ENCODE measurements around the gene C17orf67. TPM values are rescaled to one million over a fixed set of nuclear protein-coding genes. Genes with fewer than 3 reads are reported as not detected.

C17orf67 gene
- total and polyA plus RNA-seq, 2 of the 13 experiments (the other 11 are each of a cell fraction or from before 2014, with no cell fraction given), result 0.41 to 0.86 TPM

- in situ Hi-C loops (cut with HindIII; ENCODE audit: extremely low pct_ligation_motif_present, low pct_unique_long_range_greater_than_20kb), result no loop called here
- WGBS (ENCODE audit: low lambda C conversion rate), result 51% methylated on average over 4 of the region's 4 CpGs
- no peak overlapping the region for H2AFZ ChIP-seq (ENCODE audit: low read length)
- peaks cover 28% of the 10 kb centered on the region for H3K4me1 ChIP-seq (ENCODE audit: insufficient read depth, low read length)
- H3K79me2 ChIP-seq (ENCODE audit: insufficient read depth, low read length), result no peaks in the 10 kb centered on the region
- no peaks in the 10 kb centered on the region for H4K20me1 ChIP-seq (ENCODE audit: insufficient read depth, low read length)
- H3K36me3 ChIP-seq (replicated peaks in 1 of 2; ENCODE audit: control insufficient read depth in 1 of 2, insufficient read depth in 2 of 2, low read length in 2 of 2), result no peaks in the 10 kb centered on the region
- ATAC-seq, result no peak
- intact Hi-C loops (cut with micrococcal nuclease; ENCODE audit: unreplicated experiment), result no loop called here
- TF ChIP-seq ZFP36 (IDR thresholded peaks at IDR 0.05; ENCODE audit: borderline replicate concordance, low read depth, low read length, partially characterized antibody) (peak; percentile 15), ZHX1 (CRISPR knock-in tag; IDR thresholded peaks at IDR 0.05; ENCODE audit: low read depth) (no peak), CHD4 (IDR thresholded peaks at IDR 0.05; ENCODE audit: borderline replicate concordance, low read length) (no peak), ZNF629 (CRISPR knock-in tag; conservative IDR thresholded peaks at IDR 0.05) (peak; percentile 58; the same call in 1 of the 2 replicates), ZNF768 (CRISPR knock-in tag; IDR thresholded peaks at IDR 0.05) (peak; percentile 86; the same call in 1 of the 2 replicates)
- H3K27me3 ChIP-seq (ENCODE audit: control insufficient read depth in 1 of 2, insufficient read depth in 2 of 2, low read length in 2 of 2), result no peaks in the 10 kb centered on the region
- DNase-seq (ENCODE audit: low spot score), result no peak
- no peak overlapping the region for H3K4me3 ChIP-seq (replicated peaks in 1 of 3; ENCODE audit: insufficient read depth in 1 of 3, low read depth in 2 of 3, low read length in 3 of 3)
- H3K27ac ChIP-seq (ENCODE audit: extremely low read length, insufficient read depth, low read length), result no peak overlapping the region
- no peaks in the 10 kb centered on the region for H3K9me3 ChIP-seq (ENCODE audit: low read length)
- ChIA-PET CTCF (ENCODE audit: low intra/inter-chr PET ratio, low total read pairs) (no interaction called here), POLR2A (no interaction called here)
- H3K4me2 ChIP-seq (ENCODE audit: low read depth, low read length), result no peak overlapping the region
- FAIRE-seq, result no peak
- no TSS peak for BruUV-seq (replicated peaks)
- H3K9ac ChIP-seq (ENCODE audit: insufficient read depth, low read depth, low read length), result no peak overlapping the region
Measured at GRCh38 chr17:56826611-56827414, 6.9 kb downstream of the C17orf67 start.
